Measurements from ENCODE around the gene BLOC1S2.
"Not testable (repeated sequence)": the region's sequence is repeated elsewhere in the genome, so short reads cannot be mapped to it uniquely, and the experiment has no call there.

The BLOC1S2 gene

GRCh38 chr10:100289641-100290040 lies 3.2 kb upstream of the BLOC1S2 start:
- no peak for DNase-seq

DNA sequence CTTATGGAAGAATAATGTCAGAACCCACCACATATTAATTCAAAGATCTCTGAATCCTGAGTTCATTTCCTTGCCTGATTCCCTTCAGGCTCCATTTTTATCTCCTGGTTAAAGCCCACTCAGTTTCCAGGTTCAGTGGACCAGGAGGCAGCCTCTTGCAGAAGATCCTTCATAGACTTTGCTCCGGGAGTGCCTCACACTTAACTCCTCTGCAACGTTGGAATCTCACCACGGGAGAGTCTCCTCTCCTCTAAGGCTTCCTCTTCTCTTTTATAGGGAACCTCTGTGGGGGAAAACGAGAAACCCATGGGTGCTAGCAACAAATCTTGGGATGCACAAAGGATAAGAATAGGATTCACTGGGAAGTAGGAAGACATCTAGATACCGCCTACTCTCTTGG lies 1.7 kb upstream of the BLOC1S2 start:
- DNase-seq = no peak

DNA sequence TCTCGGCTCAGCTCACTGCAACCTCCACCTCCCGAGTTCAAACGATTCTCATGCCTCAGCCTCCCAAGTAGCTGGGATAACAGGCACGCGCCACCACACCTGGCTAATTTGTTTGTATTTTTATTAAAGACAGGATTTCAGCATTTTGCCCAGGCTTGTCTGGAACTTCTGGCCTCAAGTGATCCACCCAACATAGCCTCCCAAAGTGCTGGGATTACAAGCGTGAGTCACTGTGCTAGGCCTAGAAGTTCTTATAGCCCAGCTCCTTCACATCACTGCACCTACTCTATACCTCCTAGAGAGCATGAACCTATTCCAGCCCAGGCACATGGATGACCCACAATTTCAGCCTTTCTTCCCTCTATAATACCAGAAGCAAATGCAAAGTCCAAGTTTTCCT lies 1.3 kb upstream of the BLOC1S2 start:
- DNase-seq = no peak

DNA sequence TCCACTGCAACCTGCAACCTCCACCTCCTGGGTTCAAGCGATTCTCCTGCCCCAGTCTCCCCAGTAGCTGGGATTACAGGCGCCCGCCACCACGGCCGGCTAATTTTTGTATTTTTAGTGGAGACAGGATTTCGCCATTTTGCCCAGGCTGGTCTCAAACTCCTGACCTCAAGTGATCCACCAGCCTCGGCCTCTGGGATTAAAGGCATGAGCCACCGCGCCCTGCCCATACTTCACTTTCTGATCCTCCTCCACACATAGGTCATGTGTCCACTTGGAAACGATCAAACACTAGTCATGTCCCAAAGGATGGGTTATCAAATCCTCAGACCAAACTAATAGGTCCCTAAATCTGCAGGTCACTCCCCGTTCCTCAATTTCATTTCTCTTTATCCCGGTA lies 1.2 kb downstream of the BLOC1S2 start:
- DNase-seq = not testable (repeated sequence)

DNA sequence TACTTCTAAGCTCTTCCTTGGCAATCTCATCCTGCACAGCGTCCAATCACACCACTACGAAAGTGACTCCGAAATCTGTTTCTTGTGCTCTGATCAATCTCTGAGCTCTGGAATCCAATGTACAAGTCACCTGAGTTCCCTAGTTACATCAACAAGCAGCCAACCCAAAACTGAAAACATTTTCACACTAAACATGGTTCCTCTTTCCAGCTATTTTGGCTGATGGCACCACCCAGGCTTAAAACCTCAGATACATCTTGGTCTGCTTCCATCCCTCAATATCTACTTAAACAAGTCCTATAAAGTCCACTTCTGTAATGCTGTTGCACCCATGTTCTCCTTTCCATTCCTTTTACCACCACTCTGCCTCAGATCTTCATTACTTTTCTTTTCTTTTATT lies 3.6 kb downstream of the BLOC1S2 start:
- DNase-seq = no peak

GRCh38 chr10:100276971-100277370 lies 9.5 kb downstream of the BLOC1S2 start:
- not testable (repeated sequence) for DNase-seq

- DNase-seq = peak; percentile 84
These were observed 19.0 kb downstream of the BLOC1S2 start, which contains the start of gene CWF19L1 for GRCh38 chr10:100267239-100268104. Gene CWF19L1, minus strand, starts transcription at chr10:100267638. Its CDS starts 45 bp downstream, at chr10:100267593.

DNA sequence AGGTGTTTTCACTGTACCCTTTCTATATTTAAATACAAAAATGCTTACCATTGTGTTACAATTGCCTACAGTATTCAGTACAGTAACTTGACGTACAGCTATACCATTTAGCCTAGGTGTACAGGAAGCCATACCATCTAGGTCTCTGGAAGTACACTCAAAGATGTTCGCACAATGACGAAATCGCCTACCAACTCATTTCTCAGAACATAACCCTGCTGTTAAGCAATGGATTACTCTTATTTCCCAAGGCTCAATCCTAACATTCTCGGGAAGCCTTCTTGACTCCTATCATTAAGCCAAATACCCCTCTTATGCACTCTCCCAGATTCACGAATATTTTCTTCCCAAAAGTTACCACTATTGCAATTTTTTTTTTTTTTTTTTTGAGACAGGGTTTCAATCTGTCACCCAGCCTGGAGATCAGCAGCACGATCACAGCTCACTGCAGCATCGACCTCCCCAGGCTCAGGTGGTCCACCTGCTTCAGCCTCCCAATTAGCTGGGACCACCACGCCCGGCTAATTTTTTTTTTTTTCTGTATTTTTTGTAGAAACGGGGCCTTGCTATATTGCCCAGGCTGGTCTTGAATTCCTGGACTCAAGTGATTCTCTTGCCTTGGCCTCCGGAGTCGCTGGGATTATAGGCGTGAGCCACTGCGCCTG lies 20.5 kb downstream of the BLOC1S2 start:
- no peak for DNase-seq

DNA sequence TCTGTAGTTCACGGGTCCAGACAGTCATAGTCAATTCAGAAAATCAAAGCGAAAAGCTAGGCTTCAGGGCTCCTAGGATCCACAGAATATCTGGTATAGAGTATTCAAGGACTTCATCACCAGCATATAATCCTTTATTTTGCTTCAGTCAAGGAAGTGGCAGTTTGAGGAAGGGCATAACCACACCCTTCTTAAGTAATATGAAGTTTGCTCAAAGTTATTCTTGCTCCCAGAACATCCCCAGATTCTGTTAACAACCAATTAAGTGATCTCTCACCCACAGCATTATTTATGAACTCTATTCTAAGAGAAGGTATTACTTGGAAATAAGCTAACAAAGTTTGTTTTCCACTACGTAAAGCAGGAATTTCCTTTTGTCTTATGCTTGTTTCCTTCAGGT lies 32.3 kb downstream of the BLOC1S2 start:
- DNase-seq = no peak

DNA sequence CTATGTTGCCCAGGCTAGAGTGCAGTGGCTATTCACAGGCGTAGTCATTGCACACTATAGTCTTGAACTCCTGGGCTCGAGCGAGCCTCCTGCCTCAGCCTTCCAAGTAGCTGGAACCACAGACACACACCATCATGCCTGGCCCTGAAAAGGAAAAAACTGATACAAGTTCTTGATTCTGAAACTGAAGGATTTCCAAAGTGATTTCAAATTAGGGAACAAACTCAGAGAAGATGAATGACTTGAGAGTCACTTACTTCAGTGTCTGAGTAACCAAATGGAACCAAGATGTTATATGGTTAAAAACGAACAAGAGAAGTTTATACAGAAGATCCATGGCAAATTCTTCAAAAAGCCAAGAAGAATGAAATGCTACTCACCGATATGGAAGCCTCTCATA lies 33.4 kb downstream of the BLOC1S2 start:
- no peak for DNase-seq

GRCh38 chr10:100248820-100249219 lies 37.7 kb downstream of the BLOC1S2 start:
- no peak for DNase-seq

DNA sequence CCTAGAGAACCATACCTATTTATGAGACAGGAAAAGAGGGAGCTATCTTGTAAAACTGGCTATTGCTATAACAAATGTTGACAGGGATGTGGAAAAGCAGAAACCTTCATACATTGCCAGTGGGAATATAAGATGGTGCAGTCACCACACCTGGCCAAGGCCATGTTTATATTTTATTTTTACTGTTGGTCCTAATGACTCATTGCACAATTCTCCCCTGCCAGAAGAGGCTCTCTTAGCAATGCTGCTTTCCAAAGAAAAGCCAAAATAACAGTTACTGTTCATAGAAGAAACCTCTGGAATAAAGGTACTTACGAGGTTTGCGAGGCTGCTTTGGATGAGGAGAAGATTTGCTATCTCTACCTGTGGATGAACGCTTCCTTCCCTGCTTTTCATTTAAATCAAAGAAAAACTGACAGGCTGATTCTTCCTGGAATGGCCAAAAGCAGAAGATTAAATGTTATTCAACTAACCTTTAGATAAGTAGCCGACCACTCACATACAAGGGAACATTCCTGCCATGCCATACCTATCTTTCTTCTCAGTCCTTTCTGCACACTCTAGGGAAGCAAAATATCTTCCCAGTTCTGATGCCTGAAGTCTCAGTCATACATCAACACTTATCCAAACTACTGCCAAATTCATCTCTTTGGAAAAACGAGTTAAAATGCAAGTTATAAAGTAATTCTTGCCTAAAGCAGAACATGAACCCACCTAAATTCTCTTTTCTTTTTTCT lies 40.8 kb downstream of the BLOC1S2 start:
- DNase-seq = no peak

GRCh38 chr10:100239851-100240250 lies 46.6 kb downstream of the BLOC1S2 start:
- no peak for DNase-seq

DNA sequence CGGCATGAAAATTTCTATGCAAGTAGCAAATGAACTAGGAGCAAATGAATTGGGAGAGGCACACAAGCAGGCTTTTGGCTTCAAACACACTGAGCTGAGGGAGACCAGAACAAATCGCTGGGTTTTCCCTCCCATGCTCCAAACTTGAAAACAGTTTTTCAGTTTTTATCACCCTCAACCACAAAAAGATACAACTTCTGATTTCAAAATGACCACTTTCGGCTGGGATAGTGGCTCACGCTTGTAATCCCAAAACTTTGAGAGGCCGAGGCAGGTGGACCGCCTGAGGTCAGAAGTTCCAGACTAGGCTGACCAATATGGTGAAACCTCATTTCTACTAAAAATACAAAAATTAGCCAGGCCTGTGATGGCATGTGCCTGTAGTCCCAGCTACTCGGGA lies 48.1 kb downstream of the BLOC1S2 start:
- DNase-seq = no peak

DNA sequence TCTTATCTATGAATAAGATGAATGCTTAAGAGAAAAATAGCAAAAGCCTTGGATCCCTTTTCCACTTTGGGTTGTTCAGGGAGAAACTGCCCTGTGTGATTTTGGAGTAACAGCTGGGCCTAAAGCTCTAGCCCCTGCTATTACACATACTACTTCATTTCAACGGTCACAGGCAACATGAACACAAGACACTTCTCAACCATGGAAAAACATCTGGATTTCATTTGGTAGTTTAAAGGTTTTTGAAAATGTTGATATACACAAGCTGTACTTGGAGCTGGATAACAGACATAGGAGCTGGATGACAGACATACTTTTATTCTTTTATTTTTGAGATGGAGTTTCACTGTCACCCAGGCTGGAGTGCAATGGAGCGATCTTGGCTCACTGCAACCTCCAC lies 54.4 kb downstream of the BLOC1S2 start:
- DNase-seq = no peak

DNA sequence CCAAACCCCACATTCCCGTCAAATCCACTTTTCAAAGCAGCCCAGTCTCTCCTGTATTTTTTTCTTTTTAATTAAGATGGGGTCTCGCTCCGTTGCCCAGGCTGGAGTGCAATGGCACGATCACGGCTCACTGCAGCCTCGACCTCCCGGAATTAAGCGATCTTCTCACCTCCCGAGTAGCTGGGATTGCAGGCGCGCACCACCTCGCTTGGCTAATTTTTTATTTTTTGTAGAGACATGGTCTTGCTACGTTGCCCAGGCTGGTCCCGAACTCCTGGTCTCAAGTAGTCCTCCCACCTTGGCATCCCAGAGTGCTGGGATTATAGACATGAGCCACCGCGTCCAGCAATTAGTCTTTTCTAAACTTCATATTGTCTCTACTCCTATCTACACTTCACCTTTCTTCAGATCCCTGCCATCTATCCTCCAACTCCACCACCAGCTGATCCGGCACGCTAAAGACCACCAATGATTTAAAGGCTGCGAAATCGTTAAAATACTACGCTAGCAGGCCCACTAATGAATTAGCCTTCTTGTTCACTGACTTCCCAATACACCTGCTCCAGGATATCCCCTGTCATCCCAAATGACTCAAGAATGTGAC lies 56.6 kb downstream of the BLOC1S2 start:
- no peak for DNase-seq

- DNase-seq = no peak
These were observed 62.6 kb downstream of the BLOC1S2 start for GRCh38 chr10:100223879-100224278.
